ENCODE measurements around the gene SOX9.
A peak's percentile ranks its signal among the peaks of the same experiment; 100 is the strongest.
"Not testable (repeated sequence)": the region's sequence is repeated elsewhere in the genome, so short reads cannot be mapped to it uniquely, and the experiment has no call there.

SOX9 gene

GRCh38 chr17:72142097-72142496, 21.3 kb downstream of the SOX9 start:
- ATAC-seq: not testable (repeated sequence)

GRCh38 chr17:72142614-72143013, 21.8 kb downstream of the SOX9 start:
- no peak for ATAC-seq
- TF ChIP-seq CSRNP3 (CRISPR knock-in tag; IDR thresholded peaks at IDR 0.05): no peak
- no peak for TF ChIP-seq ZNF70 (CRISPR knock-in tag; IDR thresholded peaks at IDR 0.05)

- no peak for ATAC-seq
- TF ChIP-seq TSHZ2 (CRISPR knock-in tag; IDR thresholded peaks at IDR 0.05): no peak
- TF ChIP-seq OSR1 (CRISPR knock-in tag; IDR thresholded peaks at IDR 0.05): no peak
- TF ChIP-seq ZFP30 (CRISPR knock-in tag; IDR thresholded peaks at IDR 0.05): no peak
- no peak for TF ChIP-seq PPARA (CRISPR knock-in tag; IDR thresholded peaks at IDR 0.05; ENCODE audit: borderline replicate concordance)
- no peak for TF ChIP-seq ZFP3 (CRISPR knock-in tag; IDR thresholded peaks at IDR 0.05)
- TF ChIP-seq ZNF565 (CRISPR knock-in tag; conservative IDR thresholded peaks at IDR 0.05; ENCODE audit: low read depth): no peak
- TF ChIP-seq RARB (CRISPR knock-in tag; IDR thresholded peaks at IDR 0.05): no peak
- TF ChIP-seq ARNTL (CRISPR knock-in tag; IDR thresholded peaks at IDR 0.05; ENCODE audit: borderline replicate concordance, low read depth): no peak
Observed at GRCh38 chr17:72143245-72143644, 22.4 kb downstream of the SOX9 start.

GRCh38 chr17:72144101-72144500, 23.3 kb downstream of the SOX9 start:
- TF ChIP-seq ZC3H10 (CRISPR knock-in tag; IDR thresholded peaks at IDR 0.05) (no peak), ZFP30 (CRISPR knock-in tag; IDR thresholded peaks at IDR 0.05) (no peak), GLIS3 (CRISPR knock-in tag; IDR thresholded peaks at IDR 0.05) (no peak)
- no peak for ATAC-seq

GRCh38 chr17:72145562-72145961, 24.7 kb downstream of the SOX9 start:
- no peak for ATAC-seq
- no peak for TF ChIP-seq BACH2 (CRISPR knock-in tag; IDR thresholded peaks at IDR 0.05; ENCODE audit: borderline replicate concordance)
- TF ChIP-seq TCF4 (CRISPR knock-in tag; IDR thresholded peaks at IDR 0.05; ENCODE audit: borderline replicate concordance): no peak

- ATAC-seq: peak; percentile 61
- TF ChIP-seq ZC3H10 (CRISPR knock-in tag; IDR thresholded peaks at IDR 0.05): no peak
- no peak for TF ChIP-seq OSR1 (CRISPR knock-in tag; IDR thresholded peaks at IDR 0.05)
- no peak for TF ChIP-seq ARNTL (CRISPR knock-in tag; IDR thresholded peaks at IDR 0.05; ENCODE audit: borderline replicate concordance, low read depth)
- TF ChIP-seq GLIS3 (CRISPR knock-in tag; IDR thresholded peaks at IDR 0.05): no peak
- no peak for TF ChIP-seq ZNF8 (CRISPR knock-in tag; IDR thresholded peaks at IDR 0.05)
- TF ChIP-seq POU6F1 (CRISPR knock-in tag; IDR thresholded peaks at IDR 0.05; ENCODE audit: borderline replicate concordance, low read depth): no peak
- no peak for TF ChIP-seq ZFP30 (CRISPR knock-in tag; IDR thresholded peaks at IDR 0.05)
- no peak for TF ChIP-seq TSHZ2 (CRISPR knock-in tag; IDR thresholded peaks at IDR 0.05)
- no peak for TF ChIP-seq TCF4 (CRISPR knock-in tag; IDR thresholded peaks at IDR 0.05; ENCODE audit: borderline replicate concordance)
- no peak for TF ChIP-seq PATZ1 (CRISPR knock-in tag; IDR thresholded peaks at IDR 0.05; ENCODE audit: borderline replicate concordance)
Observed at GRCh38 chr17:72145962-72146361, 25.1 kb downstream of the SOX9 start.

Data from SK-N-SH treated with all-trans-retinoic acid at 6 μM for 48 hours (cell line).